KMS-11 (cell line): ENCODE results near the gene ARL14EP.
A peak's percentile ranks its signal among the peaks of the same experiment; 100 is the strongest.

Experiments
- H2AFZ ChIP-seq: fragments of 200-600 bp; sonication (generic); 2 replicates; pipeline ENCODE4 v1.6.1; 2016; ENCODE audit warnings: antibody characterized with exemption, mixed run types, low read depth
- H3K27ac ChIP-seq: fragments of 200-600 bp; sonication (generic); 2 replicates; pipeline ENCODE4 v1.6.1; 2016; ENCODE audit warnings: mild to moderate bottlenecking, mixed run types
- H3K27me3 ChIP-seq: fragments of 200-600 bp; sonication (generic); 2 replicates; pipeline ENCODE4 v1.6.1; 2017; ENCODE audit warnings: mild to moderate bottlenecking, low read depth, mixed run types, moderate library complexity; ENCODE audit not compliant: insufficient read depth
- H3K36me3 ChIP-seq: fragments of 200-600 bp; sonication (generic); 2 replicates; pipeline ENCODE4 v1.6.1; 2017; ENCODE audit warnings: mild to moderate bottlenecking, mixed run types; ENCODE audit not compliant: insufficient read depth
- H3K4me1 ChIP-seq: fragments of 200-600 bp; sonication (generic); 2 replicates; pipeline ENCODE4 v1.6.1; 2016; ENCODE audit warnings: mild to moderate bottlenecking, low read depth, mixed run types; ENCODE audit not compliant: poor library complexity, severe bottlenecking
- H3K4me2 ChIP-seq: fragments of 200-600 bp; sonication (generic); 2 replicates; pipeline ENCODE4 v1.7.0; 2016; ENCODE audit warnings: mild to moderate bottlenecking, mixed run types
- H3K4me3 ChIP-seq: fragments of 200-600 bp; sonication (generic); IDR thresholded peaks from 2 replicates; pipeline ENCODE4 v1.6.1; 2017; ENCODE audit warnings: low read depth, low read length, mixed read lengths; ENCODE audit not compliant: insufficient read depth
- H3K79me2 ChIP-seq: fragments of 200-600 bp; sonication (generic); 2 replicates; pipeline ENCODE4 v1.6.1; 2016; ENCODE audit warnings: low read depth, mixed run types; ENCODE audit not compliant: insufficient read depth
- H3K9ac ChIP-seq: fragments of 200-600 bp; sonication (generic); 2 replicates; pipeline ENCODE4 v1.6.1; 2016; ENCODE audit warnings: mild to moderate bottlenecking, mixed run types
- H4K20me1 ChIP-seq: fragments of 200-600 bp; sonication (generic); 2 replicates; pipeline ENCODE4 v1.6.1; 2016; ENCODE audit warnings: mild to moderate bottlenecking, mixed run types; ENCODE audit not compliant: insufficient read depth
- TF ChIP-seq, protein P1 (sequence below): fragments of 200-600 bp; sonication (generic); conservative IDR thresholded peaks from 2 replicates; pipeline ENCODE4 v1.6.1; 2017; ENCODE audit warnings: low read depth, mild to moderate bottlenecking, antibody characterized with exemption, low read length, moderate library complexity, mixed read lengths

ARL14EP gene

GRCh38 chr11:30311189-30311588 is 11.7 kb upstream of the ARL14EP start:
- Histone ChIP-seq H3K4me1 (peaks cover 17% of the 10 kb centered on the region), H3K9ac (no peak overlapping the region), H3K27ac (no peak overlapping the region), H3K79me2 (no peaks in the 10 kb centered on the region), H3K36me3 (no peaks in the 10 kb centered on the region), H3K27me3 (no peaks in the 10 kb centered on the region), H3K4me3 (no peak overlapping the region), H3K4me2 (peak overlapping the region; percentile 7; the same call in 1 of the 2 replicates), H2AFZ (no peak overlapping the region), H4K20me1 (no peaks in the 10 kb centered on the region)
- TF ChIP-seq, protein P1, sequence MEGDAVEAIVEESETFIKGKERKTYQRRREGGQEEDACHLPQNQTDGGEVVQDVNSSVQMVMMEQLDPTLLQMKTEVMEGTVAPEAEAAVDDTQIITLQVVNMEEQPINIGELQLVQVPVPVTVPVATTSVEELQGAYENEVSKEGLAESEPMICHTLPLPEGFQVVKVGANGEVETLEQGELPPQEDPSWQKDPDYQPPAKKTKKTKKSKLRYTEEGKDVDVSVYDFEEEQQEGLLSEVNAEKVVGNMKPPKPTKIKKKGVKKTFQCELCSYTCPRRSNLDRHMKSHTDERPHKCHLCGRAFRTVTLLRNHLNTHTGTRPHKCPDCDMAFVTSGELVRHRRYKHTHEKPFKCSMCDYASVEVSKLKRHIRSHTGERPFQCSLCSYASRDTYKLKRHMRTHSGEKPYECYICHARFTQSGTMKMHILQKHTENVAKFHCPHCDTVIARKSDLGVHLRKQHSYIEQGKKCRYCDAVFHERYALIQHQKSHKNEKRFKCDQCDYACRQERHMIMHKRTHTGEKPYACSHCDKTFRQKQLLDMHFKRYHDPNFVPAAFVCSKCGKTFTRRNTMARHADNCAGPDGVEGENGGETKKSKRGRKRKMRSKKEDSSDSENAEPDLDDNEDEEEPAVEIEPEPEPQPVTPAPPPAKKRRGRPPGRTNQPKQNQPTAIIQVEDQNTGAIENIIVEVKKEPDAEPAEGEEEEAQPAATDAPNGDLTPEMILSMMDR: no peak

DNA sequence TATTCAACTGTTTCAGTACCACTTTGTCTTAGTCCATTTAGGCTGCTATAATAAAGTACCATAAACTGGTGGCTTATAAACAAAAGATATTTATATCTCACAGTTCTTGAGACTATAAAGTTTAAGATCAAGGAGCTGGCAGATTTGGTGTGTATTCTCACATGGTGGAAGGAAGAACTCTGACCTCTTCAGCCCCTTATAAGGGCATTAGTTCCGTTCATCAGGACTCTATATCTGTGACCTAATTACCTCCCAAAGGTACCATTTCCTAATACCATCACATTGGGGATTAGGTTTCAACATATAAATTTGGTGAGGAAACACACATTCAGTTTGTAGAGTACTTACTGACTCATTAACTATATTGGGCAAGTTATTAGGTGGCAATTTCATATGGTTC is 10.7 kb upstream of the ARL14EP start:
- Histone ChIP-seq H3K27me3 (no peaks in the 10 kb centered on the region), H3K4me3 (no peak overlapping the region)
- TF ChIP-seq, protein P1: no peak

GRCh38 chr11:30313580-30313979 is 9.3 kb upstream of the ARL14EP start:
- Histone ChIP-seq H3K4me2 (no peak overlapping the region), H3K4me3 (no peak overlapping the region), H3K36me3 (no peaks in the 10 kb centered on the region), H4K20me1 (no peaks in the 10 kb centered on the region), H3K79me2 (no peaks in the 10 kb centered on the region), H3K4me1 (peaks cover 32% of the 10 kb centered on the region), H3K27me3 (no peaks in the 10 kb centered on the region), H3K27ac (no peak overlapping the region), H2AFZ (no peak overlapping the region), H3K9ac (no peak overlapping the region)
- TF ChIP-seq, protein P1: no peak

More for the DNA sequence above, 10.7 kb upstream of the ARL14EP start:
- no peak overlapping the region for H3K27ac ChIP-seq
- no peaks in the 10 kb centered on the region for H3K79me2 ChIP-seq
- peaks cover 27% of the 10 kb centered on the region for H3K4me1 ChIP-seq
- H4K20me1 ChIP-seq: no peaks in the 10 kb centered on the region
- no peak overlapping the region for H3K9ac ChIP-seq
- no peak overlapping the region for H3K4me2 ChIP-seq
- no peak overlapping the region for H2AFZ ChIP-seq
- no peaks in the 10 kb centered on the region for H3K36me3 ChIP-seq

DNA sequence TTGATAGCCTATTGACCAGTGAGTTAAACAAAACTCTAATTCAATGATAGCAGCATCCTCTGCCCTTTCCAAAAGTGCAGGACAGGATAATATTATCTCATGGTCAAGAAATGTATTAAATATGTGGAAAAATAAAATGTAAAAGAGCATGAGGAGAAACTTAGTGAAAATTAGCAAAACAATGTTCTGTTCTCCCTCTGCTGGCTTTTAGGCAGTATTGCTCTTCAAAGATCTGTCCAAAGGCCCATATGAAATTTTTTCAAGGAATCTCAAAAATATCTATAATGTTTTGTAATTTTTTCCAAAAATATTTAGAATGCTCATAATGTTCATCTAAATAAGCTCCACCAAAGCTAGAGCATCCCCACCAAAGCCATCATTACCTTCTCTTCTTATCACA is 8.3 kb upstream of the ARL14EP start:
- H3K27ac ChIP-seq: no peak overlapping the region

More for the DNA sequence above, 8.3 kb upstream of the ARL14EP start:
- TF ChIP-seq, protein P1: peak; percentile 48; the same call in 1 of the 2 replicates
- Histone ChIP-seq H3K4me2 (no peak overlapping the region), H2AFZ (no peak overlapping the region), H3K79me2 (no peaks in the 10 kb centered on the region), H3K4me3 (no peak overlapping the region), H3K36me3 (no peaks in the 10 kb centered on the region), H3K4me1 (peaks cover 32% of the 10 kb centered on the region), H3K27me3 (no peaks in the 10 kb centered on the region), H4K20me1 (no peaks in the 10 kb centered on the region), H3K9ac (no peak overlapping the region)
